Measurements from ENCODE around the gene SCN7A.
"Not testable (repeated sequence)": the region's sequence is repeated elsewhere in the genome, so short reads cannot be mapped to it uniquely, and the experiment has no call there.

Gene SCN7A

DNA sequence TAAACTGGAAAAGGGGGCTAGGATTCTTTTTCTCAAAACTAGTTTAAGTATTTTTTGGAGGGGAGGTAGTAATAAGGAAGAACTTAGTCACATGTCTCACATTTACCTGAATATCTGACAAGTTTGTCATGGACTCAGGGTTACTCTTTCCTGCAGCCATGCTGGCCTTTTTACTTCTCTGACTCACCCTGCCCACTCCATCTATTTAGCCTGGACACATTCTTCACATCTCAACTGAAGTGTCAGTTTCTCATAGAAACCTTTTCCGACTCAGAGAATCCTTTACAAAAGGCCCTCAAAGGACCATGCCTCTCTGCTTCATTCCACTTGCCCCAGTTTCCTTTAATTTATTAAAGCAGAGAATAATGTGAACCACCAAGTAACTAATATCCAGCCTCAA is 42.6 kb downstream of the SCN7A start:
- DNase-seq = no peak

DNA sequence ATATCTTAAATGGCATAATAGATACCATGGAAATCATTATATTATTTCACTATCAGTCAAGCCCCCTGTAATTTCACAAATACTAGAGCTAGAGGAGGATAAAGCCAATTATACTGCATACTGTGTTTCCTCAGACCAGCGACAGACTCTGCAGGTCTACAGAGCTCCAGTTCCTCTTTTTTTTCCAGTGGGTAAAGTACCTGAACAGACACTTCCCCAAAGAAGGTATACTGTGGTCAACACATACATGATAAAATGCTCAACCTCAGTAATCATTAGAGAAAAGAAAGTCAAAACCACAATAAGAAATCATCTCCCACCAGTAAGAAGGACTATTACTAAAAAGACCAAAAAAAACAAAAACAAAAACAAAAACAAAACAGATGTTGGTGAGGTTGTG is 44.6 kb downstream of the SCN7A start:
- no peak for DNase-seq

DNA sequence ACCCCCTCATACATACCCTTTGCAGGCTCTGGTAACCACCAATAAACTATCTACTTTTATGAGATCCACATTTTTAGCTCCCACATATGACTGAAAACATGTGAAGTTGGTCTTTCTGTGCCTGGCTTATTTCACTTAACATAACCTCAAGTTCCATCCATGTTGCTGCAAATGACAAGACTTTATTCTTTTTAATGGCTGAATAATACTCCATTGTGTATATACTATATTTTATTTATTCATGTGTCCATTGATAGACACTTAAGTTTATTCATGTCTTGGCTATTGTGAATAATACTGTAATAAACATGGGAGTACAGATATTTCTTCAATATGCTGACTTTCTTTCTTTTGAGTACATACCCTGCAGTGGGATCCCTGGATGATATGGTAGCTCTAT is 45.9 kb downstream of the SCN7A start:
- DNase-seq = no peak

DNA sequence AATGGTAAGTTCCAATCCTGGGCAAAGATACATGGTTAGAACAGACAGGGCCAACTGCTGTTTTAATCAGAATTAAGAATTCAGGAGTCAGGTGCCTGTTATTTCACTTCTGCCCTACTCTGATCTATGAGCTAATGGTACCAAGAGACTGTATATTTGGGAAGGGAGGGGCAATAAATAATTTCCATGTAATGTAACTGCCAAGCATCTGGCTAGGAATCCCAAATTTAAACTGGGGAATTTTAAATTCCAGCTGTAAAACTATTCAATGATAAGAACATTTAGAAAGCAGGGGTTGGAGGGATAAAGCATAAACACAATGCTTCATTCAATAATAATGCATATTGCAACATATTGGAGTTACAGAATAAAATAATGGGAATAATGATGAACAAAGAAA is 49.7 kb downstream of the SCN7A start:
- no peak for DNase-seq

DNA sequence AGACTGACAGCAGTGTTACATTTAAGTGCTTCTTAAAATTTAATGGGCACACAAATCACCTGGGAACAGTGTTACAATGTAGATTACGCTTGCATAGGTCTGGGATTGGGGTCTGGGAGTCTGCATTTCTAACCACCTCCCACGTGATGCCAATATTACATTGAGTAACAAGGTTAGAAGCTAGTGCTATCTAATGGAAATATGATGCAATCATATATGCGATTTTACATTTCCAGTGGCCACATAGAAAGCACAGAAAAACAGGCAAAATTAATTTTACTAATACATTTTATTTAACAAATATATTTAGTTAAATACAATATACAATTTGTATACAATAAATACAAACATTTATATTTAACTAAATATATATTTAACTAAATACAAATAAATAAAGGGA is 53.7 kb downstream of the SCN7A start:
- DNase-seq = no peak

DNA sequence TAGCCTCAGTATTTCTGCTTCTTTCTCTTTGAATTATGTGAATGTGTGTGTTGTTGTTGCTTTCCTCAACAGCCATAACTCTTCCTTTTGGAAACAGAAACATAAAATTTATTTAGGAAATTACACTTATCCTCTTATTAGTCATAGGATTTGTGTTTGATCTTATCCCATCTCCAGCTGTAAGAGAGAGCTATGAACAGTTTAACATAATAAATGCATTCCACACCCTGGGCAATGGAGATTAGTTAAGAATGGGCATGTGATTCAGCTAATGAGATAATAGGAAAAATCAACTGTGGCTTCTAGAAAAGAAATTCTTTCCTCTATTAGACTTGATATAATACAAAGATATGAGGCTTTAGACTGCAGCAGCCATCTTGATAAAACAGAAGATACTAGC is 55.0 kb downstream of the SCN7A start:
- no peak for DNase-seq

DNA sequence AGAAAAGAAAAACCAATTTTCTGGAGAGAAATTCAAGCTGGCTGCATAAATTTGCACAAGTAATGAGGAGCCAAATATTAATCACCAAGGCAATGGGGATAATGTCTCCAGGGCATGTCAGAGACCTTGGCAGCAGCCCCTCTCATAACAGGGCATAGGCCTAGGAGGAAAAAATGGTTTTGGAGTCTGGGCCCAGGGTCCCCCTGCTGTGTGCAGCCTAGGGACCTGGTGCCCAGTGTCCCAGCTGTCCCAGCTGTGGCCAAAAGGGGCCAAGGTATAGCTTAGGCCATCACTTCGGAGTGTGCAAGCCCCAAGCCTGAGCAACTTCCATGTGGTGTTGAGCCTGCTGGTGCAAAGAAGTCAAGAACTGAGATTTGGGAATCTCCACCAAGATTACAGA is 57.1 kb downstream of the SCN7A start:
- no peak for DNase-seq

DNA sequence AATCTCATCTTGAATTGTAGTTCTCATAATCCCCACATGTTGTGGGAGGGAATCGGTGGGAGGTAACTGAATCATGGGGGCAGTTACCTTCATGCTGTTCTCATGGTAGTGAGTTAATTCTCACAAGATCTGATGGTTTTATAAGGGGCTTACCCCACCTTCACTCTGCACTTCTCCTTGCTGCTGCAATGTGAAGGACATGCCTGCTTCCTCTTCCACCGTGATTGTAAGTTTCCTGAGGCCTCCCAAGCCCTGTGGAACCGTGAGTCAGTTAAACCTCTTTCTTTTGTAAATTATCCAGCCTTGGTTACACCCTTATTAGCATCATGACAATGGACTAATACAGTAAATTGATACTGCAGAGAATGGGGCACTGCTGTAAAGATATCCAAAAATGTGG is 57.9 kb downstream of the SCN7A start:
- no peak for DNase-seq

DNA sequence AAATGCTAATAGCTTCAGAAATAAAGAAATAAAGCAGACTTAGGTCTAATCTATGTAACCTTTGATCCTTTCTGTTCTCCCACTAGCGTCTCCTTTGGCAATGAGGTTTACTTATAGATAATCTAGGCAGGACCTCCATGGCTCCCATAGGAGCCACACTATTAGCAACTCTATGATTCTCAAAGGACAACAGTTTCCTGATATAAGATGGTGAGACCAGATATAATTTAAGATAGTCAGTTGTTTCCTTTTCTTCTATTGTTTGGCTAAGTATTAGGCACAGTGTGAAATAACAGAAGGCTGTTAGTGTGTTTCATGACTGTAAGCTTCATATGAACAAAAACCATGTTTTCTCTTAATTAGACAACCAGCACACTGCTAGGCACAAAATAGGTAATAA is 59.6 kb downstream of the SCN7A start:
- DNase-seq = no peak

DNA sequence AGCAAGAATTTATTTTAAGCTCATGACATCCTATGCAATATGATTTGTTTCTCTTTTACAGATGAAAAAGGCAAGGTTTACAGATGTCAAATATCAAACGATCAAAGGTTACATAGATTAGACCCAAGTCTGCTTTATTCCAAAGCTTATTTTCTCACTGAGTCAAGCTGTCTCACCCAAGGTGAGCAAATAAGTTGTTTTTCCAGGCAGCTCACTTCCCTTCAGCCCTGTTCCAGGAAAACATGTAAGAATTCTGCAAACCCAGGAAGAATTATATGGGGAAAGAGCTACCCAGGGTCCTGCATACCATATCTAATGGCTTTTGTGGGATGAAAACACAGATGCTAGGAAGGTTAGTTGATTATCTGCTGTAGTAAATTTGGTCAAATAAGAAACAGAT is 60.6 kb downstream of the SCN7A start:
- DNase-seq = no peak

DNA sequence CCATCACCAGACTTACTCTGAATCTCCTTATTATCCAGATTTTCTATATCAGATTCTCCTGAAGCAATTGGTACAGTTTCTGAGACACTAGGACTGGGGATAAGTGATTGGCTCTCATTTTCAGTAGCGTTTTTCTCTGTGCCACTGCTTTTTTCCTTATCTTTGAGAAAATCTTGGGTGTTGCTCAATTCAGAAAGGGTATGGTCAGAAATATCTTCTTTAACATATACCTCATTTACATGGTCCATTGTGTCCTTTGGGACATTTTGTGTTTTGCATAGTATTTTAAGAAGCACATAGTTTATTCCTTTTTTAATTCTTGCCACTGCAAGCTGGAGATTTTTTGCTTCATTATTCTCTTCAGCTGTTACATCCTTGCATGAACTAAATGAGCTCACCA is 61.7 kb downstream of the SCN7A start:
- no peak for DNase-seq

DNA sequence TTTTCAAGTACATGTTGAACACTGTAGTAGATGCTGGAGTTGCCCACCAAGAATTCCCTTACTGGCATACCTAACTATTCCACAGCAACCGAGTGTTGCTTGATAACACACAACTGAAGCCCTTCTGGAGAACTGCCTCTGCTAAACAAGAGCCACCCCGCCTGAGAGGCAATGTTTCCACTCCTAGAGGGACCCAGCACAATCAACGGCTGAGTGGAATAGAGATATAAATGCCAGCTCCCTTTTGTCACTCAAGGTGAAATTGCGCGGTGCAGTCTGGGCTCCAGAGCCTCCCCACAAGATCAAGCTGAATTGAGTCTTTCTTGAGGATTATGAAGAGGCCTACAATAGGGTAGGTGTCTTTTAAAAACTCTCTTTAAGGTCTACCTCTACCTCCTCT is 69.2 kb downstream of the SCN7A start:
- DNase-seq = no peak

DNA sequence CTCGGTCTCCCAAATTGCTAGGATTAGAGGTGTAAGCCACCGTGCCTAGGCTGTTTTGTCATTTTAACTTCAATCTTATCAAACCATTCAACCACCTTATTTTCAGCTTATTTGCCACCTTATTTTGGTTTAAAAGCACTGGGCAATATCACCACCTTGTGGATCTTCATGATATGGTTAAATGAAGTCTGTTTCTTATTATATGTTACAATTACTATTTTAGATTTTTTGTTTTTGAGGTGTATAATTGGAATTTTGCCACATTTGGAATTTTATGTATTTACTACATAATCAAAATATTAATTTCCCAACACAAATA is 74.5 kb downstream of the SCN7A start:
- DNase-seq = no peak

DNA sequence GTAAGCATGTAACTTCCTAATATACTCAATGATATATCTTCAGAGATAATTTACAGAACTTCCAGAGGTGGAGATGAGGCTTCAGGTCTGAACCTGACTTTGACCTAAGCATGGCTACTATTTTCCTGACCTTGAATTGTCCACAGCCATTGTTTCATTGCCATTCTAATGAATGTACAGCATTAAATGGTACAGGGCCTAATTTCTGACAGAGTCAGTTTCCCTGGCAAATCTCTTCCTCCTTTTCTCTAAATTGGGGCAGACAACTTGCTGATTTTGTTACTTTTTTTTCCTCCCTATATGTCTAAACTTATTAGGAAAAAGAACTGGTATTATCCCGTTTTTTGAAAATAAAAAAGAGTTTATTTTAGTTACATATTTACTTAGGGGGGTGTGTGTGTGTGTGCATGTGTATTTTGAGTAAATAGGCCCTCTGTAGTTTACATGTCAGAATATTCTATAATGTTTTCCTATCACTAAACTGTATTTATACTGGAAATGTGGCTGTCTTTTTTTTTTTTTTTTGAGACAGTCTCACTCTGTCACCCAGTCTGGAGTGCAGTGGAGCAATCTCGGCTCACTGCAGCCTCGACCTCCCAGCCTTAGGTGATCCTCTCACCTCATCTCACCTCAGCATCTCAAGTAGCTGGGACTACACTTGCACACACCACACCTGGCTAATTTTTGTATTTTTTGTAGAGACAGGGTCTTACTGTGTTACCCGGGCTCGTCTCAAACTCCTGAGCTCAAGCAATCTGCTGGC is 75.0 kb downstream of the SCN7A start:
- no peak for DNase-seq

DNA sequence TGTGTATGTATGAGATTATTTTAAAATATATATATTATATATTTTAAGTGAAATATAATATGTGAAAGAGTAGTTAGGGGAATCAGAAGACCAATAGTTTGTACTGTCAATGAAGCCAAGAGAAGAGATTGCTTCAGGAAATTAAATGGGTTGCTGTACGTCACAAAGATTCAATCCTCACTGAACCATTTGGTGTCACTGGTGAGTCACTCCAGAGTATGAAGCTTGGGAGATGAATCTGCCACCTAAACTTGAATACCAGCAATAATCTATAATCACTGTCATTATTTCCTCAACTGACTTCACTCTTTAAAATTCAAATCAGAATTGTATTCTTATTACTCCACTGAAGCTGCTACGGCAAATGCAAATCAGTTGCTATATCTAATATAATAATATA is 76.4 kb downstream of the SCN7A start:
- DNase-seq = no peak

DNA sequence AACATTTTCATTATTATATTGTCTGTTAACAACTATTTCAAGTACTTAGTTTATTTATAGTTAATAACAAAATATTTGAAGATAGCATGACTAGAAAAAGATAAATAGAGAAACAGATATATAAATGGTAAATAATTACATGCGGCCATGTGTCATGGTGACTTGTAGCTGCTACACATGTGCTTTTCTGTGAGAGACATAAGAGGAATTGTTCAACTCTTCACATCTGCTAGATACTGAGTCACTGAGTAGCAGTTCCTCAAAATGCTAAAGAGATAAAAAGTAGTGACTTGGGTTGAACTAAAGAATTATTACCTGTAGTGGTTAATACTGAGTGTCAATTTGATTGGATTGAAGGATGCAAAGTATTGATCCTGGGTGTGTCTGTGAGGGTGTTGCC is 80.8 kb downstream of the SCN7A start:
- DNase-seq = no peak

DNA sequence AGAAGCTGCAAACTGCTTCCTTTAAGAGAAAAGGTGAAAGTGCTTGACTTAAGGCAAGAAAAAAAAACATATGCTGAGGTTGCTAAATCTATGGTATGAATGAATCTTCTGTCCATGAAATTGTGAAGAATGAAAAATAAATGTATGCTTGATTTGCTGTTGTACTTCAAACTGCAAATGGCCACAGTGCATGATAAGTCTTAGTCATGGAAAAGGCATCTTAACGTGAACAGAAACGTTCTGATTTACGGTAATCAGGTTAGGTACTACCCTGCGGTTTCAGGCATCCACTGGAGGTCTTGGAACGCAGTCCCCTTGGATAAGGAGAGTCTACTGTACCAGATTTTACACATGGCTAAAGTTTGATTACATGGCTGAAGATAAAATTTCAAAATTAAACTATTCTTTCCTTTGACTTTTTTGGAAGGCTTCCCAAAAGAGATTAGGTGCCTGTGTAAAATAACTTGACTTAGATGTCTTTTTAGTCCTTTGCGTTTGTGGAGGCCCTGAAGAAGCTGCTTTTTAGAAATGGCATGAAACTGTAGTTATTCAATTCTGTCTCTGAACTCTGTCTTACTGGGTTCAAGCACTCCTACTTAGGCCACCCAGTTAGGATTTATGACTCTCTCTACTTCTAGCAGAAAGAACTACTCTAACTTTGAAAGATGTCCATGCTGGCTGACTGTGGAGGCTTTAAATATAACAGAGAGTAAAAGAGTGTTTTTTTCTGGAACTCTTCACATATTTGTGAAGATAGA is 82.4 kb downstream of the SCN7A start:
- no peak for DNase-seq

DNA sequence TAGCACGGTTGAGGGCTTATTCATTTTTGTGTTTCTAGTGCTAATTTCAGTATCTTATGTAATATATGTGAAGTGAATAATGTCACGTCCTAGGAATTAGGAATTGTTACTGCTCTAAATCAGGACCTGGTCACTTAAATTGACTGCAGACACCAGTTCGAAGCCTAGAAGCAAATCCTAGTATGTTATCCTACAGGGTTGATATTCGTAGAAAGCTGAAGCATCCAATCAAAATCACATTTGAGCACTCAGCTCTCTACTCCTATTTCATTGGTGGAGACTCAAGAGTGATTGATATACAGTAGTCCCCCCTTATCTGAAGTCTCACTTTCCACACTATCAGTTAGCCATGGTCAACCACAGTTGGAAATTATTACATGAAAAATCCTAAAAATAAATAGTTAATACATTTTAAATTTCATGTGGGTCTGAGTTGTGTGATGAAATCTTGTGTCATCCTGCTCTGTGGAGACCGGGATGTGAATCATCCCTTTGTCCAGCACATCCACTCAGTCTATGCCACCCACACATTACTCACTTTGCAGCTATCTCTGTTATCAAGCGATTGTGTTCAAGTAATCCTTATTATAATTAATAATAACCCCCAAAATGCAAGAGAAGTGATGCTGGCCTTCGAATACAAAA is 83.1 kb downstream of the SCN7A start:
- no peak for DNase-seq

DNA sequence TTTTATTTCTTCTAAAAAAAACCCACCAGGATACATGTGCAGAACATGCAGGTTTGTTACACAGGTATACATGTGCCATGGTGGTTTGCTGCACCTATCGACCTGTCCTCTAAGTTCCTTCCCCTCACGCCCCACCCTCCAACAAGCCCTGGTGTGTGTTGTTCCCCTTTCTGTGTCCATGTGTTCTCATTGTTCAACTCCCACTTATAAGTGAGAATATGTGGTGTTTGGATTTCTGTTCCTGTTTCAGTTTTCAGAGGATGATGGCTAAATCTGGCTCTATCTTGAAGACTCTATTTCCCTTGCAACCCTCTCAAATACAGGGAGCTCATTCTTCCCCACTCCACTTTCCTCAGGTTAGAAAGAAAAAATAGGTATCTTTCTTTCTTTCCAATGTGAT is 86.3 kb downstream of the SCN7A start:
- DNase-seq = not testable (repeated sequence)

DNA sequence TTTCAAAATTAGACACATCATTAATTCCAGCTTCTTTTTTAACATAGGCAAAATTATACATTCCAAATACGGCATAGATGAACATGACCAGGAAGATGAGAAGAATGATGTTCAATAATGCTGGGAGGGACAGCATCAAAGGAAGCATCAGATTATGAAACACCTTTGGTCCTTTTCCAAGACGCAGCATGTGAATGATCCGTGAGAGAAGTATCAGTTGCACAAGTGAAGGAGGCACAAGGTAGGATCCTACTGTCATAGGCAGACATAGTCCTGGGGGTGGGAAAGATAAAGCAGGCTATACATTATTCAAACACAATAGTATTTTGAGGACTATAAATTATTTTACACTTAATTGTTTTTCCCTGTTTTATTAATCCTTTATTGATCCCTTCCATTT is 87.7 kb downstream of the SCN7A start:
- no peak for DNase-seq

DNA sequence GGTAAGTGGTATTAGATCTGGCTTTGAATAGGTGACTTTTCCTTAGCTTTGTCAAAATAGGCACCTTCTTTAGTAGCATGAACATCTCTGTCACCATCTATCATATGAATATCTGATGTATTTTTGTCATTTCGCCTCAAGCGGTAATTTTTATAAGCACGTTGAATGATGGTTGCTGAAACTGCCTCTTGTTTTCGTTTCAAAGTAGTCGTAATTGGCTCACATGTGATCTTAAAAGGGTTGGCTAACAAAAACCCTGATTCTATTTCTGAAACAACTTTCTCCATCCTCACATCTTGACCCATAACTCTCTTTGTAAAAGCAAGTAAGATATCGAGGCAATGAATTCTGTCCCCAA is 88.5 kb downstream of the SCN7A start:
- DNase-seq = no peak

DNA sequence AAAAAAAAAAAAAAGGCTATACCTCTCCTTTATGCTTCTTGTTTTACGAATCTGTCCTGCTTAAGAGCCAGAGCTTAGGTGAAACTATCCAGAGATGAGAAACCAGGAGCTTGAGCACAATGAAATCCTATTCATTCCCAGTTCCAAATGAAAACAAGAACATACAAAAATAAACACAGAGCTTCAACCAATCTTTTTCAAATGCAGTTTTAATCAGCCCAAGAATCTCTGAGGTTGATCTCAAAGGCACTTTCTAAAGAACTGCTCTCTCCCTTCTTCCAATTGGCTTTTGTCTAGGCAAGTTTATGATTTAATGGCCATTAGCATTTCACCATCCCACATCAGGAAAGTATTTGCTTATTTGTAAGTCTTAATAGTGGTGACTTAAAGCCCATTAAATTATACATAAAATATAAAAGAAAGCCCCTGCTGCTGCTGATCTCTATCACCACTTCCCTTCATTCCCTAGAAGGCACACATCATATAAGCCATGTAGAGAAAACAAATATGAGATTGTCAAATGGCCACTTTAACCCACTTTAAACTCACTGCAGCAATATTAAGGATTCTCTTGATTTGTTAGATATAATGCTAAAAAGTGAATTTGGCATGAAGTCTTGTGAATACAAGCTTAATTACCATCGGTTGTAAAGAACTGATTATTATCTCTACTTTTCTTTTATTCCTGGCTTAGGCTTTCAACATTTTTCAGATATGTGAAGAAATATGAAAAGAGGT is 89.0 kb downstream of the SCN7A start:
- DNase-seq = no peak

DNA sequence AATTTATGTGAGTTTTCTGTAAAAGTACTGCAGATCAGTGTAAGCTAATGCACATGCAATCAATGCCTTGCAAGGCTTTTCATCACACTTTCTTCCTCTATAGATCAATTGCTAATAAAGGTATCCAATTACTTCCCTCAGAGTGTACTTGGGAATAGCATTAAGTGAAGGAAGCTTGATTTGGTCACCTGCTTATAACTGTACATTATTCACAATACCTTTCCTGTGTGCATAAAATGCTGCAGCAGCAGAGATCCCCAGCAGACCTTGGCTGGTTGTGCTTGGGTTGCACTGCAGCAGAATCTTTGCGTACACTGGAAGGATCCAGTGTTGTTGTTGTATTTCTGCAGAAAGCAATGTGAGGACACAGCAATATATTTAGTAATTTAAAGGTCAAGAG is 99.8 kb downstream of the SCN7A start:
- DNase-seq = no peak

DNA sequence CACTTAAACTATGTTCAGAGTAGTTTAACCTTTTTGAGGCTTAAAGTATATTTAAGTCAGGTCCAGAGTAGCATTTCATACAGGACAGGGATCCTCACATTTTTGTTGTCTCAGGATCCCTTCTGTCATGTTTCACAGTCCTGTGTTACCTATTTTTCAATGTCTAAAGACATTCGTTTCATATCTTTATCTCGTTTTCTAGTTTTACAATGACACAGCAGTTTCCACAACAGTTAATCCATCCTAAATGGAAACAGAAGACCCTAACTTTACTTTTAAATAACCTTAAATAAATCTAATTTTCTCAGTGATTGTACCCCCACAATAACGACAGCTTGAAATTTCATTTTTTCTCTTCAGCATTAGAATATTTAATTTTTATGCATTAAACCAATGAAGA is 101.0 kb downstream of the SCN7A start:
- no peak for DNase-seq

Measured in stimulated activated CD8-positive, alpha-beta memory T cell treated with anti-CD3 and anti-CD28 coated beads, Interleukin-4, amount 100 ng/mL, for 48 hours (primary cell).